T-helper 17 cell (primary cell): ENCODE results near the gene CFAP54. TPM values are rescaled to one million over a fixed set of nuclear protein-coding genes. Genes with fewer than 3 reads are reported as not detected.
"Not testable (repeated sequence)": the region's sequence is repeated elsewhere in the genome, so short reads cannot be mapped to it uniquely, and the experiment has no call there.

Experiments used
- ATAC-seq: fragments of 150-1000 bp; cut with Tn5 transposase; 2 replicates; pipeline ENCODE4 v1.10.0; 2021; ENCODE audit warnings: mild to moderate bottlenecking, moderate library complexity
- DNase-seq, 3 donors: peaks; one replicate each; pipeline versions ENCODE4 v3.0.0 to v3.0.0-alpha.2; 2020 to 2021
- H3K9me3 ChIP-seq: one replicate; pipeline ENCODE4 v1.7.0; 2013; ENCODE audit warnings: low read length, mild to moderate bottlenecking; ENCODE audit not compliant: control insufficient read depth, poor library complexity, severe bottlenecking
- H3K27ac Mint-ChIP-seq: one replicate; pipeline ENCODE4 v1.8.0; 2022; ENCODE audit warnings: mild to moderate bottlenecking, moderate library complexity, mixed read lengths
- H3K27me3 Mint-ChIP-seq: one replicate; pipeline ENCODE4 v1.8.0; 2022; ENCODE audit warnings: mixed read lengths
- H3K36me3 Mint-ChIP-seq: one replicate; pipeline ENCODE4 v1.8.0; 2022; ENCODE audit warnings: low read depth, mixed read lengths
- H3K4me1 Mint-ChIP-seq: one replicate; pipeline ENCODE4 v1.8.0; 2022; ENCODE audit warnings: mild to moderate bottlenecking, mixed read lengths
- H3K4me3 Mint-ChIP-seq: one replicate; pipeline ENCODE4 v1.8.0; 2022; ENCODE audit warnings: mild to moderate bottlenecking, moderate library complexity, mixed read lengths
- total RNA-seq, 4 donors: library from RNA in 2 of 4; stranded (reverse) in 2 of 4; gene quantifications; one replicate each; pipeline ENCODE4 v1.2.3 and lab custom pipeline; 2022 to 2026

CFAP54 gene
- total RNA-seq, 2 donors from 2014 or later: 1.2 to 1.3 TPM

GRCh38 chr12:96486751-96487613 is 2.4 kb upstream of the CFAP54 start:
- Mint-ChIP-seq H3K27ac (peak overlapping the region; percentile 51), H3K27me3 (peaks cover 5% of the 10 kb centered on the region), H3K4me3 (no peak overlapping the region), H3K36me3 (peaks cover 4% of the 10 kb centered on the region), H3K4me1 (peaks cover 24% of the 10 kb centered on the region)
- DNase-seq (no peak), ATAC-seq (no peak)
- H3K9me3 ChIP-seq: no peaks in the 10 kb centered on the region

GRCh38 chr12:96487634-96488033 is 1.7 kb upstream of the CFAP54 start:
- DNase-seq: no peak
- peaks cover 5% of the 10 kb centered on the region for H3K27me3 Mint-ChIP-seq
- H3K36me3 Mint-ChIP-seq: peaks cover 4% of the 10 kb centered on the region
- peaks cover 26% of the 10 kb centered on the region for H3K4me1 Mint-ChIP-seq
- H3K27ac Mint-ChIP-seq: peak overlapping the region; percentile 51
- no peak overlapping the region for H3K4me3 Mint-ChIP-seq
- no peak for ATAC-seq
- H3K9me3 ChIP-seq: no peaks in the 10 kb centered on the region

DNA sequence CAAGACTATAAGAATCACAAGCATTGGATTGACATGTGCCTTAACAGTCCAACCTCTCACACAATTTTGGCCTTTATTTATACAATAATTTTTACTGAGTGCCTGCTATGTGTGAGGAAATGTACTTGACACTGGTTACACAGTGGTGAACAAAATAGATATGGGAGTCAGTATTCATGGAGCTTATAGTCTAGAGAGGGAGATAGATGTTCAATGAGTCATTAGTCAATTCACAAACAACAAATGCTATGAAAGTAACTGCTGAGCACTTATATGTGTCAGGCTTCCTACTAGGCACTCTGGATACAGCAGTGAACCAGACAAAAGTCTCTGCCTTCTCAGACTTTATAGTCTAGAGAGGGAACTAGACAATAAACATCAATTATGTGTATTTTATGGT is 3.7 kb downstream of the CFAP54 start:
- no peak for ATAC-seq
- peaks cover 21% of the 10 kb centered on the region for H3K4me1 Mint-ChIP-seq

DNA sequence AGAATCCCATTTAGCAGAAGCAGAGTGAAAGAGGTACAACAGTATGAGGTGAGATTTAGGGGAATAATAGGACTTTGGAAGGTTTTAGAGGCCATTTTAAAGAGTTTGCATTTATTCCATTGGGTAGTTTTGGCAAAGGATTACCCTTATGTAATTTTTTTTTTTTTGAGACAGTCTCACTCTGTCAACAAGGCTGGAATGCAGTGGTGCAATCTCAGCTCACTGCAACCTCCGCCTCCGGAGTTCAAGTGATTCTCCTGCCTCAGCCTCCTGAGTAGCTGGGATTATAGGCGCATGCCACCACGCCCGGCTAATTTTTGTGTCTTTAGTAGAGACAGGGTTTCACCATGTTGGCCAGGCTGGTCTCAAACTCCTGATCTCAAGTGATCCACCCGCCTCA is 4.8 kb downstream of the CFAP54 start:
- DNase-seq, H3K4me3 Mint-ChIP-seq, H3K9me3 ChIP-seq, ATAC-seq, H3K27me3 Mint-ChIP-seq, H3K36me3 Mint-ChIP-seq: not testable (repeated sequence)
- H3K4me1 Mint-ChIP-seq: peaks cover 23% of the 10 kb centered on the region
- peak overlapping the region; percentile 83 for H3K27ac Mint-ChIP-seq

More for the DNA sequence above, 3.7 kb downstream of the CFAP54 start:
- DNase-seq: no peak
- peak overlapping the region; percentile 83 for H3K27ac Mint-ChIP-seq
- peaks cover 5% of the 10 kb centered on the region for H3K27me3 Mint-ChIP-seq
- H3K4me3 Mint-ChIP-seq: no peak overlapping the region
- H3K9me3 ChIP-seq: no peaks in the 10 kb centered on the region
- H3K36me3 Mint-ChIP-seq: peaks cover 4% of the 10 kb centered on the region

GRCh38 chr12:96495155-96495554 is 5.8 kb downstream of the CFAP54 start:
- no peak overlapping the region for H3K4me3 Mint-ChIP-seq

GRCh38 chr12:96495841-96496545 is 6.6 kb downstream of the CFAP54 start:
- no peak for DNase-seq
- H3K27me3 Mint-ChIP-seq: no peaks in the 10 kb centered on the region
- H3K4me3 Mint-ChIP-seq: no peak overlapping the region
- peaks cover 20% of the 10 kb centered on the region for H3K4me1 Mint-ChIP-seq
- H3K9me3 ChIP-seq: no peaks in the 10 kb centered on the region
- ATAC-seq: no peak
- peaks cover 4% of the 10 kb centered on the region for H3K36me3 Mint-ChIP-seq
- H3K27ac Mint-ChIP-seq: peak overlapping the region; percentile 54

More at GRCh38 chr12:96495155-96495554, 5.8 kb downstream of the CFAP54 start:
- DNase-seq: no peak
- no peak for ATAC-seq
- Mint-ChIP-seq H3K27me3 (no peaks in the 10 kb centered on the region), H3K36me3 (peaks cover 4% of the 10 kb centered on the region), H3K27ac (peak overlapping the region; percentile 77), H3K4me1 (peaks cover 21% of the 10 kb centered on the region)
- H3K9me3 ChIP-seq: no peaks in the 10 kb centered on the region

GRCh38 chr12:96496944-96497343 is 7.6 kb downstream of the CFAP54 start:
- Mint-ChIP-seq H3K27me3 (no peaks in the 10 kb centered on the region), H3K4me1 (peaks cover 29% of the 10 kb centered on the region), H3K27ac (peak overlapping the region; percentile 54), H3K4me3 (no peak overlapping the region), H3K36me3 (no peaks in the 10 kb centered on the region)
- ATAC-seq: no peak
- no peak for DNase-seq
- H3K9me3 ChIP-seq: no peaks in the 10 kb centered on the region

GRCh38 chr12:96497855-96498254 is 8.5 kb downstream of the CFAP54 start:
- no peak overlapping the region for H3K4me3 Mint-ChIP-seq
- DNase-seq (no peak), ATAC-seq (no peak)
- H3K36me3 Mint-ChIP-seq: no peaks in the 10 kb centered on the region
- peaks cover 33% of the 10 kb centered on the region for H3K4me1 Mint-ChIP-seq
- H3K9me3 ChIP-seq: no peaks in the 10 kb centered on the region
- no peak overlapping the region for H3K27ac Mint-ChIP-seq
- no peaks in the 10 kb centered on the region for H3K27me3 Mint-ChIP-seq

- no peak for ATAC-seq
- no peak overlapping the region for H3K4me3 Mint-ChIP-seq
- H3K9me3 ChIP-seq: no peaks in the 10 kb centered on the region
- H3K36me3 Mint-ChIP-seq: no peaks in the 10 kb centered on the region
- H3K27me3 Mint-ChIP-seq: no peaks in the 10 kb centered on the region
- peak overlapping the region; percentile 96 for H3K27ac Mint-ChIP-seq
- peaks cover 38% of the 10 kb centered on the region for H3K4me1 Mint-ChIP-seq
- no peak for DNase-seq
Measured at GRCh38 chr12:96500693-96501092, 11.3 kb downstream of the CFAP54 start.

GRCh38 chr12:96501133-96501761 is 11.9 kb downstream of the CFAP54 start:
- DNase-seq: peak in 1 of 3 donors; percentile 23
- Mint-ChIP-seq H3K27ac (peak overlapping the region; percentile 96), H3K36me3 (no peaks in the 10 kb centered on the region), H3K4me3 (peak overlapping the region; percentile 65), H3K4me1 (peaks cover 38% of the 10 kb centered on the region), H3K27me3 (no peaks in the 10 kb centered on the region)
- no peaks in the 10 kb centered on the region for H3K9me3 ChIP-seq
- ATAC-seq: peak; percentile 82

- Mint-ChIP-seq H3K36me3 (no peaks in the 10 kb centered on the region), H3K4me3 (peak overlapping the region; percentile 65), H3K27me3 (no peaks in the 10 kb centered on the region), H3K27ac (peak overlapping the region; percentile 96), H3K4me1 (peaks cover 32% of the 10 kb centered on the region)
- no peaks in the 10 kb centered on the region for H3K9me3 ChIP-seq
- DNase-seq (no peak), ATAC-seq (no peak)
Measured at GRCh38 chr12:96501908-96502307, 12.5 kb downstream of the CFAP54 start.

GRCh38 chr12:96502477-96502876 is 13.1 kb downstream of the CFAP54 start:
- Mint-ChIP-seq H3K4me1 (peaks cover 32% of the 10 kb centered on the region), H3K36me3 (no peaks in the 10 kb centered on the region), H3K27ac (peak overlapping the region; percentile 96), H3K27me3 (no peaks in the 10 kb centered on the region), H3K4me3 (no peak overlapping the region)
- DNase-seq (no peak), ATAC-seq (peak; percentile 40)
- H3K9me3 ChIP-seq: no peaks in the 10 kb centered on the region

DNA sequence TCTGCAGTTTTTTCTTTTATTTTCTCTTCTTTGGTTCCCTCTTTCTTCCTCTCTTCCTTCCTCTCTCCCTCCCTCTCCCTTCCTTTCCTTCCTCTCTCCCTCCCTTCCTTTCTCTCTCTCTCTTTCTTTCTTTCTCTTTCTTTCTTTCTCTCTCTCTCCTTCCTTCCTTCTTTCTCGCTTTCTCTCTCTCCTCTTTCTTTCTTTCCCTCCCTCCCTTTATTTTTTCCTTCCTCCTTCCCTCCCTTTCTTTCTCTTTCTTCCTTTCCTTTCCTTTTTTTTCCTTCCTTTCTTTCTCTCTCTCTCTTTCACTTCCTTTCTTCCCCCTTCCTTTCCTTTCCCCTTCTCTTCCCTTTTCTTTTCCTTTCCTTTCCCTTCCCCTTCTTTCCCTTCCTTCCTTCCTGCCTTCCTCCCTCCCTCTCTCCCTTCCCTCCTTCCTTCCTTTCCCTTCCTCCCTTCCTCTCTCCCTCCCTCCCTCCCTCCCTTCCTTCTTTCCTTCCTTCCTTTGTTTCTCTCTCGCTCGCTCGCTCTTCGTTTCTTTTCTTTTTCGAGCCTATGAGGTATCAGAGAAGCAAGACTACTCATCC is 13.7 kb downstream of the CFAP54 start:
- Mint-ChIP-seq H3K27ac (peak overlapping the region; percentile 96), H3K36me3 (no peaks in the 10 kb centered on the region), H3K27me3 (no peaks in the 10 kb centered on the region), H3K4me1 (peaks cover 32% of the 10 kb centered on the region), H3K4me3 (peak overlapping the region; percentile 61)
- ATAC-seq (no peak), DNase-seq (no peak)
- H3K9me3 ChIP-seq: no peaks in the 10 kb centered on the region
